HG03066 (cell line): Measurements from ENCODE around the gene METTL26.

Experiments
- ATAC-seq: cut with Tn5 transposase; IDR thresholded peaks from one replicate; pipeline ENCODE4 v1.9.1; 2021; ENCODE audit warnings: low read depth; ENCODE audit not compliant: unreplicated experiment

Gene METTL26

DNA sequence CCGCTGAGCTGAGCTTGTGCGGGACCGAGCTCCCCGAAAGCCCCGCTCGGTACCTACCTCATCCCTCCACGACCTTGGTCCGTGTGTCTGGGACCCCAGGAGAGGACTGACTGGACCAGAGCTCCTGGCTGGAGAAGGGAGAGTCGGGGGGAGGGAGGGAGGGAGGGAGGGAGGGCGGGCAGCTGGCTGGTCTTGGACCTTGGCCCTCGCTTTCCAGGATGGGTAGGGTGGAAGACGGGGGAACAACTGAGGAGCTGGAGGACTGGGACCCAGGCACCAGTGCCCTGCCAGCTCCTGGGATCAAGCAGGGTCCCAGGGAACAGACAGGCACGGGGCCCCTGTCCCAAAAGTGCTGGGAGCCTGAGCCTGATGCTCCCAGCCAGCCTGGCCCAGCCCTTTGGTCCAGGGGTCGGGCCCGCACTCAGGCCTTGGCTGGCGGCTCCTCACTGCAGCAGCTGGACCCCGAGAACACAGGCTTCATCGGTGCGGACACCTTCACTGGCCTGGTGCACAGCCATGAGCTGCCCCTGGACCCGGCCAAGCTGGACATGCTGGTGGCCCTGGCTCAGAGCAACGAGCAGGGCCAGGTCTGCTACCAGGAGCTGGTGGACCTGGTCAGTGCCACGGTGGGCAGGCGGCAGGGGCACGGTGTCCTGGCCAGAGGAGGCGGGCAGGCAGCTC lies 39.9 kb upstream of the METTL26 start:
- no peak for ATAC-seq

GRCh38 chr16:674968-675883 lies 39.1 kb upstream of the METTL26 start, which contains the start of gene RHBDL1:
Gene RHBDL1, plus strand, starts transcription at chr16:675671. Its CDS starts 120 bp downstream, at chr16:675791.
- no peak for ATAC-seq

DNA sequence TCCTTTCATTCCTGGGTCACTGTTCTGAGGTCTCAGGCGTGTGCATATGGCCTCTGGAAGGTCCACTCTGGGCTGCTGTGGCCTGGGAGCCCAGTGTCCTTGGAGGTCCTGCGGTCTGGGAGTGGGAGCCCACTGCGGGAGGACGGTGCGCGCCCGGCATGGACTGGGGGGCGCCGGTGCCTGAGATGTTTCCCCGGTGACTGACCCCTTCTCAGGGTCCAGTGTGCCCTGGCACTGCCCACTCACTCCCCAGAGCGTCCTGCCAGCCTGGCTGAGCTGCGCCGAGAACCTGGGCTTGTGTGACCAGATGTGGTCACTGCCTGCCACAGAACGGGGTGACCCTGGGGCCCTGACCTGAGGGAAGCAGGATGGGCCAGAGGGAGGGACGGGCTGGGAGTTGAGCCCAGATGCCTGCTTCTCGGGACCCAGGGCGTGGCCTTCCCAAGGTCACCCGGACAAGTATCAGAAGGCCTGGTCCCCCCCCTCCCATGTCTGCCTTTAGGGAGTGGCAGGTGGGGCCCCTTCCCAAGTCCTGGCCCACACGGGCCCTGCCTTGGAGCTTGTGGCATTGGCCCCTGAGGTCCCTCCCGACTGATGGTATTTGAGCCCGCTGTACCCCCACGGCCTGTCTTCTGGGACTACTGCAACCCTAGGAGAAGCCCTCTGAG lies 38.2 kb upstream of the METTL26 start:
- ATAC-seq, result no peak

DNA sequence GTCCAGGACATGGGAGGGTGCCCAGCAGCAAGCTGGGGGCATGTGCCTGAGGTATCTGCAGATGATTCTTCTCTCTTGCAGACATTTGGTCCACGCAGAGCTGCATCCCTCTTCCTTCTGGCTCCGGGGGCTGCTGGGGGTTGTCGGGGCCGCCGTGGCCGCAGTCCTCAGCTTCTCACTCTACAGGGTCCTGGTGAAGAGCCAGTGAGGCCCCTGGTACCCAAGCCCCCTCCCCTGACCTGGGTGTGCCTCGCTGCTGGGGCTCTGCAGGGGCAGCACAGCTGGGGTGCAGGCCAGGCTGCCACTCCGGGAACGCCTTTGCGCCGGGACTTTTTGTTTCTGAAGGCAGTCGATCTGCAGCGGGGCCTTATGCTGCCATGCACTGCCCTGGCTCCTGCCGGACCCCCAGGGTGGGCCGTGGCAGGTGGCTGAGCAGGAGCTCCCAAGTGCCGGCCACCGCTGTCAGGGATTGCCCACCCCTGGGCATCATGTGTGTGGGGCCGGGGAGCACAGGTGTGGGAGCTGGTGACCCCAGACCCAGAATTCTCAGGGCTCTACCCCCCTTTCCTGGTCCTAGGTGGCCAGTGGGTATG lies 37.4 kb upstream of the METTL26 start:
- no peak for ATAC-seq

- ATAC-seq, result no peak
These were observed 36.7 kb upstream of the METTL26 start for GRCh38 chr16:672851-673250.

- no peak for ATAC-seq
These were observed 36.3 kb upstream of the METTL26 start for GRCh38 chr16:672371-672770.

DNA sequence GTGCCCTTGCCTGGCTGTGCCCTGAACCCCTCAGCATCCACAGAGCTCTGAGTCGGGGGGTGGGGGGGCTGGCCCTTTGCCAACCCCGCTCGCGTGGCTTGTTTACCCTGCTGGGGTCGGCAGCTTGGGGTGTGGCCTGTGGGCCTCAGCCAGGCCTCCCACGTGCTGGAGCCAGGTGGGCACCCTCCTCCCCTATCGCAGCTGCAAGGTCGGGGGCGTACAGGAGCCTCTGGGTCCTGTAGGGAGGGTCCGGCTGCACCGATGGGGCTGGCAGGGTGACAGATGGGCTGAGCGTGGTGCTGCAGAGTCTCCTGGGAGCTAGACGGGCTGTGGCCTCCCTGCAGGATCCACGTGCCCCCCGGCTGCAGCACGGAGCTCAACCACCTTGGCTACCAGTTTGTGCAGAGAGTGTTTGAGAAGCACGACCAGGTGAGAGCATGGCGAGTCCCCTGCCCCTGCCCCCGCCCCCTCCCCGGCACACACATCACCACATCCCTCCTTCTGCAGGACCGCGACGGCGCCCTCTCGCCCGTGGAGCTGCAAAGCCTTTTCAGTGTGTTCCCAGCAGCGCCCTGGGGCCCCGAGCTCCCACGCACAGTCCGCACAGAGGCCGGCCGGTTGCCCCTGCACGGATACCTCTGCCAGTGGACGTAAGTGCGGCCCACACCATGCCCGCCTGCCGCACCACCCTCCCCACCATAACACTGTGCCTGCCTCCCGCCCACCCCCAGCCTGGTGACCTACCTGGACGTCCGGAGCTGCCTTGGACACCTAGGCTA lies 35.4 kb upstream of the METTL26 start:
- ATAC-seq, result no peak

- no peak for ATAC-seq
These were observed 34.6 kb upstream of the METTL26 start for GRCh38 chr16:670485-671352.

- ATAC-seq, result no peak
These were observed 33.6 kb upstream of the METTL26 start for GRCh38 chr16:669666-670065.

GRCh38 chr16:668519-669171 lies 32.5 kb upstream of the METTL26 start:
- ATAC-seq, result peak; percentile 14

DNA sequence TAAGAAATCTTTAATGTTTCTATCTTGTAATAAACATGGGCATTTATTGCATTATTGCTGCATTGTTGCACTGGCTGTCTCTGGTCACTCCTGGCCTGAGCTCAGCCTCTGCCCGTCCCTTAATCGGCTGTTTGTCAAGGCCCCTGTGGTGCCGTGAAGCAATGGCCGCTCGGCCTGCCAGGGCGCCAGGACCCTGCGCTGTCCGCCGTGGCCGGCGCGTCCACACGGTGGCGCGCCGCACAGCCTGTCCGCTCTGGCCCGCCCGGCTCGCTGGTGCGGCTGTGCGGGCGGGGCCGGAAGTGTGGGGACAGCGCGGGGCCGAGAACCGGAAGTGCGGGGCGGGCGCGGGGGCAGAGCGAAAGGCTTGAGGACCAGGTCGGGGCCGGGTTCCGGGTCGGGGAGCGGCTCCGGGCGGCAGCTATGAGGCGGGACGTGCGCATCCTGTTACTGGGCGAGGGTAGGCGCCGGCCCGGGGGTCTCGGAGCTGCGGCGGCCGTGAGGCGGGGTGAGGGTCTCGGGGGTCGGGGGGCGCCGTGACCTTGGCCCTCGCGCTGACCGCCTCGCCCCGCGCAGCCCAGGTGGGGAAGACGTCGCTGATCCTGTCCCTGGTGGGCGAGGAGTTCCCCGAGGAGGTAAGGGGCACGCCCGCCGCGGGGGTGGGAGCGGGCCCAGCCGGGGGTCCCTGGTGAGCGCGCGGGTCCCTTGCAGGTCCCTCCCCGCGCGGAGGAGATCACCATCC lies 31.8 kb upstream of the METTL26 start, which contains the start of gene RHOT2:
RHOT2 (plus strand) TSS at position 353 of the 739 bp plus-strand sequence; CDS start at position 421, 68 bp downstream.
- peak; percentile 77 for ATAC-seq

- ATAC-seq, result no peak
These were observed 31.1 kb upstream of the METTL26 start for GRCh38 chr16:667113-667779.

- ATAC-seq, result no peak
These were observed 30.5 kb upstream of the METTL26 start for GRCh38 chr16:666572-666971.

GRCh38 chr16:662597-662996 lies 26.5 kb upstream of the METTL26 start:
- ATAC-seq, result no peak

DNA sequence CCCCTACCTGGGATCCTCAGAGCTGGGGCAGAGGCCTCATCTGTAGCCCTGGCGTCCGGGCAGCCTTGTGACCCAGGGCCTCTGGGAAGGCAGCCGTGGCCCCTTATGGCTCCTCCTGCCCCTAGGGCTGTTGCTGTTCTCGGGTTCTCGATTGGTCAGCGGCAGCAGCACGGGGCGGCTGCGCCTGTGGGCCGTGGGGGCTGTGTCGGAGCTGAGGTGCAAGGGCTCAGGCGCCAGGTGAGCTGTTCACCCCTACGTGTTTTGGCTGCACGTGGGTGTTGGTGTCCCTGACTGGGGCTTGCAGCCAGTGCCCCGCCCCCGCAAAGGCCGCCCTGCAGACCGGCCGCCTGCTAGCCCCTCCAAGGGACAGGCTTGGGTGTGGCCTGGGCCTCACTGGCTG lies 26.0 kb upstream of the METTL26 start:
- ATAC-seq, result no peak

- ATAC-seq, result no peak
These were observed 25.2 kb upstream of the METTL26 start for GRCh38 chr16:661184-661821.
